GM15510 (cell line): ENCODE results near the gene POC1A.

ENCODE experiments used
- POLR2A ChIP-seq: IDR thresholded peaks from 3 replicates; pipeline ENCODE4 v1.6.1; 2011; ENCODE audit warnings: borderline replicate concordance; ENCODE audit not compliant: insufficient read length; ENCODE audit errors: extremely low read depth

Gene POC1A

GRCh38 chr3:52190294-52191074 lies 36.3 kb upstream of the POC1A start:
- TF ChIP-seq POLR2A: no peak

- no peak for TF ChIP-seq POLR2A
Measured at GRCh38 chr3:52188556-52188955, 34.3 kb upstream of the POC1A start.

GRCh38 chr3:52186729-52187128 lies 32.5 kb upstream of the POC1A start:
- no peak for TF ChIP-seq POLR2A

GRCh38 chr3:52185837-52186236 lies 31.6 kb upstream of the POC1A start:
- TF ChIP-seq POLR2A: no peak

- TF ChIP-seq POLR2A: no peak
Measured at GRCh38 chr3:52185311-52185710, 31.1 kb upstream of the POC1A start.

GRCh38 chr3:52184690-52185089 lies 30.5 kb upstream of the POC1A start:
- TF ChIP-seq POLR2A: no peak

GRCh38 chr3:52183786-52184445 lies 29.7 kb upstream of the POC1A start:
- no peak for TF ChIP-seq POLR2A

- TF ChIP-seq POLR2A: no peak
Measured at GRCh38 chr3:52182691-52183090, 28.5 kb upstream of the POC1A start.

GRCh38 chr3:52182196-52182595 lies 28.0 kb upstream of the POC1A start:
- no peak for TF ChIP-seq POLR2A

GRCh38 chr3:52181543-52181942 lies 27.3 kb upstream of the POC1A start:
- TF ChIP-seq POLR2A: no peak

- no peak for TF ChIP-seq POLR2A
Measured at GRCh38 chr3:52178537-52178936, 24.3 kb upstream of the POC1A start.

GRCh38 chr3:52177701-52178042 lies 23.4 kb upstream of the POC1A start:
- TF ChIP-seq POLR2A: no peak

- no peak for TF ChIP-seq POLR2A
Measured at GRCh38 chr3:52176951-52177700, 22.9 kb upstream of the POC1A start.

GRCh38 chr3:52176180-52176752 lies 22.0 kb upstream of the POC1A start:
- TF ChIP-seq POLR2A: no peak
